ENCODE measurements around the gene CDYL2.

- TF ChIP-seq CTCF (conservative IDR thresholded peaks at IDR 0.05 in 1 of 2, IDR thresholded peaks at IDR 0.05 in 1 of 2; ENCODE audit: extremely low read depth in 1 of 2, insufficient read depth in 1 of 2, low read depth in 1 of 2, low read length in 2 of 2) (no peak), EZH2 (IDR thresholded peaks at IDR 0.05; ENCODE audit: borderline replicate concordance, low read length) (no peak)
Measured at GRCh38 chr16:80637621-80638020, 166.8 kb downstream of the CDYL2 start.
